HG03135 (cell line): Measurements from ENCODE around the gene SOST.
"Not testable (repeated sequence)": the region's sequence is repeated elsewhere in the genome, so short reads cannot be mapped to it uniquely, and the experiment has no call there.

Experiments used
- ATAC-seq: cut with Tn5 transposase; IDR thresholded peaks from one replicate; pipeline ENCODE4 v1.9.1; 2021; ENCODE audit warnings: mild to moderate bottlenecking, moderate library complexity; ENCODE audit not compliant: unreplicated experiment

The SOST gene

DNA sequence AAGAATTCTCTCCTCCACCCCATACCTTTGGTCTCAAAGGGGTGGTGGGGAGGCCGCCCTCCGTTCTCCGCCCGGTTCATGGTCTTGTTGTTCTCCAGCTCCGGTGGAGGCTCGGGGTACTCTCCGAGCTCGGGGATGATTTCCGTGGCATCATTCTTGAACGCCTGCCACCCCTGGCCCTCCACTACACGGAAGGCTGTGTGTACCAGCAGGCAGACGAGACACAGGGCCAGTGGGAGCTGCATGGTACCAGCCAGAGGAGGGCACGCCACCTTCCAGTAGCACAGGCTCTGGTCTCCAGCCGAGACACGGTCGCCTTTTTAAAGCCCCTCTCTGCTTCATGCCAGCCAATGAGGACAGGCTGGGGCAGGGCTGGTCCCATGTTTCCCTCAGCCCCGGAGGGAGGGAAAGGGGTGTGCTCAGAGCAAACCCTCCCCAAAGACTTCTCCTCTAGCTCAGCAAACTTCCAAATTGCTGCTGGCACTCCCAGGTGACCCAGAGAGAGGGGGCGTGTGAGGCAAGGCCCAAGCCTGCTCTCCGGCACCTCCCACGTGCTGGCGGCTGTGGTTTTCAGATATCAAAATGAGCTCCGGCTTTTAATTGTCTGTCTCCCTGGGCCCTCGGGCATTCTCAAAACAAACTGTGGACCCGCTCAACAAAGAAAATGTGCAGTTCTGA lies at the start of gene SOST:
TSS of gene SOST (minus strand) at position 295 of the 678 bp plus-strand sequence. CDS start at position 245, 50 bp downstream.
- ATAC-seq: no peak

DNA sequence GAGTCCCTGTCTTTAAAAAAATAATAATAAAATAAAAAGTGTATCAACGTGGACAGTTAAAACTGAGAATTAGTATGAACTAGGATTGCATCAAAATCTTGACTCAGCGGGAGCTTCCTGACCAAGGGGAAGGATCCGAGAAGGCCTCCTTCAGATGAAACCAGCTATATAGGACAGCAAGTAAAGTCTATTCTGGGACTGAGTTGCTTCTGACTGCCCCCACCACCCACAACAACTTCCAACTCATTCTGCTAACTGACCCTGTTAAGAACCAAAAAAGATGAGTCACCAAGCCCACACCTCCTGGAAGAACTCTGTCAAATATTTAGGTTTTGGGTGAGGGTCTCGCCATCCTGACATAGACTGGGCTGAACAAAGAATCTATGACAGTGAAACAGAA lies 49.5 kb upstream of the SOST start:
- ATAC-seq: no peak

DNA sequence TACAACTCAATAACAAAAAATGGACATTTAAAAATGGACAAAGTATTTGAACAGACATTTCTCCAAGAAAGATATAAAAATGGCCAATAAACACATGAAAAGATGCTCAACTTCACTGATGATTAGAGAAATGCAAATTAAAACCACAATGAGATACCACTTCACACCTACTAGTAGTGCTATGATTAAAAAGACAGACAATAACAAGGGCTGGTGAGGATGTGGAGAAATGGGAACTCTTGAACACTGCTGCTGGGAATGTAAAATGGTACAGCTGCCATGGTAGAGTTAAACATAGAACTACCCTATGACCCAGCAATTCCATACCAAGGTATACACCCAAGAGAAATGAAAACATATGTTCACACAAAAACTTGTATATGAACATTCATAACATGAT lies 46.5 kb upstream of the SOST start:
- ATAC-seq: no peak

DNA sequence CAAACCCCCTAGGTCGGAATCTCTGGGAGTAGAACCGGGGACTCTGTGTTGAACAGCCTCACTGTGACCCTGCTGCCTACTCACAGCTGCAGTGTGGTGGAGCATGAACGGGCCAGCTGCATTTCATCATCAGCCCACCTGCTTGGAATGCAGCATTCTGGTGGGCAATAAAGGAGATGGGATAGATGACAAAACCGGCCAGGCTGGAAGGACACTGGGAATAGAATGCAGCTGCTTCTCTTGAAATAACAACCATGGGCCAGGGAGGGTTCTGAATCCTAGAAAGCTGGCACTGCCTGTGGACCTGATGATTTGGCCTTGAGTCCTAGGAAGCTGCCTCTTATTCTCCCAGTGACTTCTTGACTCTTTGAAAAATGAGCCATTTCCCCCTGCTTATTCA lies 45.2 kb upstream of the SOST start:
- ATAC-seq: no peak

DNA sequence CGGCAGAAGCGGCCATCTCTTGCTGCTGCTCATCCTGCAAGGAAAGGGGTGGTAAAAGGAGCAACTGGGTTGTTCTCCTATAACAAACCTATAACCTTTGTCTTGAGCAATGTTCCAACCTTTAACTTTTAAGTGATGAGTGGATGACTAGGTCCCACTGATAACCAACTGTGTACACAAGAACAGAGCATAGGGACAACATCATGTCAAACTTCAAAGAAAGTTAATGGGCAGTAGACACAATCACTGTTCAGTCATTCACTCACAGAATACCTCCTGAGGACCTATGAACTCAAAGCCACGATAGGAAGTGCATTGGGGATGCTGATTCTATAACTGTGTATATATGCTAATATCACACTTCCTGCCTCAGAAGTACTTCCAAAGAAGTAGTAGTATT lies 43.3 kb upstream of the SOST start:
- no peak for ATAC-seq

DNA sequence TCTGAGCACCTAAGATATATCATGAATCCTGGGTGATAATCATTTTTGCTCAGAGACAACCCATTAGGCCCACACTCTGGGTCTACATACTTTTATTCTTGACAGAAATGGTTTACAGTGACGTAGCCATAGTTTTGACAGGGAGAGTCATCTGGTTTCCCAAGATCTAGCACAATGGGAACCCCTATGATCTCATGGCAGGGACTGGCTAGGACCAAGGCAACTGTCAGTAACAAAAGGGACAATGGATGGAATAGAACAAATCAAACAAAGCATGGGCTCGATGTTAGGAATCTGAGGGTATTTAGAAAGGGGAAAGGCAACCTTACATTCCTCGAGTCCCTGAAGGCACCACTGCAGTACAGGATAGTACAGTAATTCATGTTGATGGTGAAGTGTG lies 42.1 kb upstream of the SOST start:
- no peak for ATAC-seq

DNA sequence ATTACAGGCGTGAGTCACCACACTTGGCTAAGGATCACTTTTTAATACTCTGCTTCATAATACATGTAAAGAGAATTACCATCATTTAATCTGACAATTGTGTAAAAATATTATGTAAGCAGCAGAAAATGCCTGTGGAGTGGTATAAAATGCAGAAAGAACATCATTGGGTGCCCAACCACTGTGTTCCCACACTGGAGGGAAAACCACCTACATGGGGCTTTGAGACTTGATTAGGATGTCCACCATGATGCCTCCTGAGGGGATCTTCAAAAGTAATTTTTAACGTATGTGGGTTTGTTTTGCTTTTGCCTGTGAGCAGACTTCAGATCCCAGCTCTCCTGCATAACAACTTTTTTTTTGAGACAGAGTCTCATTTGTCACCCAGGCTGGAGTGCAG lies 40.5 kb upstream of the SOST start:
- ATAC-seq: no peak

DNA sequence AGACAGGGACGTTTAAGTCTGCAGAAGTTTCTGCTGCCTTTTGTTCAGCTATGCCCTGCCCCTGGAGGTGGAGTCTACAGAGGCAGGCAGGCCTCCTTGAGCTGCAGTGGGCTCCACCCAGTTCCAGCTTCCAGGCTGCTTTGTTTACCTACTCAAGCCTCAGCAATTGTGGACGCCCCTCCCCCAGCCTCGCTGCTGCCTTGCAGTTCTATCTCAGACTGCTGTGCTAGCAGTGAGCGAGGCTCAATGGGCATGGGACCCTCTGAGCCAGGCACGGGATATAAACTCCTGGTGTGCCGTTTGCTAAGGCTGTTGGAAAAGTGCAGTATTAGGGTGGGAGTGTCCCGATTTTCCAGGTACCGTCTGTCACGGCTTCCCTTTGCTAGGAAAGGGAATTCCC lies 39.4 kb upstream of the SOST start:
- not testable (repeated sequence) for ATAC-seq

DNA sequence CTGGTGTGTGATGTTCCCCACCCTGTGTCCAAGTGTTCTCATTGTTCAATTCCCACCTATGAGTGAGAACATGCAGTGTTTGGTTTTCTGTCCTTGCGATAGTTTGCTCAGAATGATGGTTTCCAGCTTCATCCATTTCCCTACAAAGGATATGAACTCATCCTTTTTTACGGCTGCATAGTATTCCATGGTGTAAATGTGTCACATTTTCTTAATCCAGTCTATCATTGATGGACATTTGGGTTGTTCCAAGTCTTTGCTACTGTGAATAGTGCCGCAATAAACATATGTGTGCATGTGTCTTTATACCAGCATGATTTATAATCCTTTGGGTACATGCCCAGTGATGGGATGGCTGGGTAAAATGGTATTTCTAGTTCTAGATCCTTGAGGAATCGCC lies 34.1 kb upstream of the SOST start:
- not testable (repeated sequence) for ATAC-seq

DNA sequence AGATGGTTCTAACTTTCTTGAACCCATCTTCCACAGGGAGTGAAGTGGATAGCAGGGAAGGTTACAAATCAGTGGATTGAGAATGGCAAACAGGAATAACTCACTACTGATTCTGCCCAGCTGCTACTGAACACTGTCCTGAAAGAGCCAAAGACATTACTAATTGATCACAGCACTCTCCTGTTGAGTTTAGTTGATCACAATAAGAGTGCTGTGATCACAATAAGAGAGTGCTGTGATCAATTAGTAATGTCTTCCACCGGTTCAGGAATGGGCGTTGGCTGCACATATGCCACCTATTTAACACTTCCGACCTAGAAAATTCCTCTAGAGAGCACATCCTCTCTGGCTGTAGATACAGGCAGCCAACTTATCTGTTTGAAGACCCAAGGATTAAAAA lies 33.0 kb upstream of the SOST start:
- no peak for ATAC-seq

DNA sequence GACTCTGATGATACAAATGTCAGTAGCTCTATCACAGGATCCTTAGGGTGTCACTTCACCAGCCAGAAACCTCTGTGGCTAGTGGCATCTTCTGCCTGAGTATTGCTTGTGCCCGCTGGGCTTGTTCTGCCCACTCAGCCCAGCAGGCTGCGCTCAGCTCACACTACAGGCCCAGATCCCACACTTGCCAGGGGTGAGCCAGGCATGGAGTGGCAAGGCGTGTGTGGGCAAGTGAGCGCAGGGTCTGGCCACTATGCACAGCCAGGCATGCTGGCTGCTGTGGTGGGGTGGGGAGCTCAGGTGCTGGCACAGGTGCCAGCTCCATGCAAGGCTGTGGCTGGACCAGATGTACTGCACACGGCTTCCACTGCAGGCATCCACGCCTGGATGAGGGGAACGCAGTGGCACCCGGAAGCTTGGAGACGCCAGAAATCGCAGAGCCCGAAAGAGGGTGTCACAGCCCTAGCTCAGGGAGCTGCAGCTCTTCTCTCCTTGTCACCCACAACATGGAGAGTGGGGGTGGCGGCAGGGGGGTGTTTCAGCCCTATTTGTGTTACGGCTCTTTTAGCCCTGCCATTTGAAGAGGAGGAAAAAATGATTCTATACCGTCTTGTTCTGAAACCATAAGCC lies 31.8 kb upstream of the SOST start:
- ATAC-seq: no peak

DNA sequence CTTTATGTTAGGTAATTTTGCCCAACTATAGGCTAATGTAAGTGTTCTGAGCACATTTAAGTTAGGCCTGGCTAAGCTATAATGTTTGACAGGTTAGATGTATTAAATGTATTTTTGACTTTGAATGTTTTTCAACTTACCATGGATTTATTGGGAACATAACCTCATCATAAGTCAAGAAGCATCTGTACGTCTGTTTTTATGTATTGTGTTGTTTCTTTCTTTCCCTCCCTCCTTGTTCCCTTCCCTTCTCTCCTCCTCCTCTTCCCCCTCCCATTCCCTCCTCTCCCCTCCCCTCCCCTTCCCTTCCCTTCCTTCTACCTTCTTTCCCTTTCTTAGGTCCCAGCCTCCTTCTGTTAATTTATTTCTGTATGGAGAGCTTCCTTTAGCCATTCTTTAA lies 30.9 kb upstream of the SOST start:
- no peak for ATAC-seq

DNA sequence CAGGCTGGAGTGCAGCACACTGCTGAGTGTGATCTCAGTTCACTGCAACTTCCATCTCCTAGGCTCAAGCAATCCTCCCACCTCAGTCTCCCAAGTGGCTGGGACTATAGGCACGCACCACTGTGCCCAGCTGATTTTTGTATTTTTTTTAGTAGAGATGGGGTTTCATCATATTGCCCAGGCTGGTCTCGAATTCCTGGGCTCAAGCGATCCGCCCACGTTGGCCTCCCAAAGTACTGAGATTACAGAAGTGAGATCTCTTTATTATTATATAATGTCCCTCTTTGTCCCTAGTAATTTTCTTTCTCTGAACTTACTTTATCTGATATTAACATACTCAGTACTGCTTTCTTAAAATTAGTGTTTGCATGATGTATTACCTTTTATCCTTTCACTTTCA lies 29.9 kb upstream of the SOST start:
- ATAC-seq: no peak

DNA sequence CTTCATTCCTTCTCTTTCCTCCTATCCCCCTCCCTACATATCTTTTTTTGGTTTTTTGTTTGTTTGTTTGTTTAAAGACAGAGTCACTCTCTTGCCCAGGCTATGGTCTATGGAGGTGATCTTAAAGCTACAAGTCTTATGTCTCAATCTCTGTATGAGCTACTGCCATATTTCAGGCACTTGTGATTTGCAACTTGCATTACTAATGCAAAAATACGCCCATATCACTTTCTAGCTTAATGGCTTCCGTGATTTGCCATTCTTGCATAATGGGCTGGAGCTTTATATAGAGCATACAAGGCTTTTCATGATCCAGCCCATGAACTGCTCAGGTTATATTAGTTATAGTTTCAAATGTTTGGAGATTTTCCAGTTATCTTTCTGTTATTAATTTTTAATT lies 29.1 kb upstream of the SOST start:
- no peak for ATAC-seq

DNA sequence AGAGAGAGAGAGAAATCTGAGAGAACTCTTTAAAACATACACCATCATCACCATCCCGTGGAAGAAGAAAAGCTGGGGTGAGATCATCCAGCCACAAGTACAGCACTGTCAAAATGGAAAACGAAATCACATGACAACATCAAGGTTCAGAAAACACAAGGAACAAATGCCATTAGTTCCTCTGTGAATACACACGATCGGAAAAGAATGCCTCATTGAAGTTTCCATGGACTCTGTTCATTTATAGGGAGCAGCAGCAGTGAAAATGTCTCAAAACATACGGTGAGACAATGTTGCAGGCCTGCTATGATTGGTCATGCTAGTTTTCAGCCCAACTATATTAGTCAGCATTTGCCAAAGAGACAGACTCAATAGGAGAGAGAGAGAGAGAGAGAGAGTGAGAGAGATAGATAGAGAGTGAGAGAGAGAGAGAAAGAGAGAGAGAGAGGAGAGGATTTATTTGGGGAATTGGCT lies 26.1 kb upstream of the SOST start:
- no peak for ATAC-seq

DNA sequence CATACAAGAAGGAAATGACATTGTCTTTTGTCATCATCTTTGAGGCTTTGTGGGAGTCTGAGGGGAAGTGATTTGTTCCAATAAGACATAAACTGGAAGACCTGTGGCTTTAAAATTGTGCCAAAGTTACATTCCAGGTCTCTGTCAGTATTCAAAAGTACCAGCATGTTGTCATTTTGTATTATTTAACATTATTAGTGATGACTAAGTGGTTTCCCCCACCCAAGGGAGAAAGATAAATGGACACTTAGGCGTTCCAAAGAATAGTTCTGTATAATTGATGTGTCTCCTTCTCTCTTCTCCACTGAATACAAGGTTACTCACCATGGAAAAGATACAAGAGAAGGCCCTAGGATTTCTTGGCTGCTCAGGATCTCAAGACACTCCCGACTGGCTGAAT lies 25.5 kb upstream of the SOST start:
- no peak for ATAC-seq

DNA sequence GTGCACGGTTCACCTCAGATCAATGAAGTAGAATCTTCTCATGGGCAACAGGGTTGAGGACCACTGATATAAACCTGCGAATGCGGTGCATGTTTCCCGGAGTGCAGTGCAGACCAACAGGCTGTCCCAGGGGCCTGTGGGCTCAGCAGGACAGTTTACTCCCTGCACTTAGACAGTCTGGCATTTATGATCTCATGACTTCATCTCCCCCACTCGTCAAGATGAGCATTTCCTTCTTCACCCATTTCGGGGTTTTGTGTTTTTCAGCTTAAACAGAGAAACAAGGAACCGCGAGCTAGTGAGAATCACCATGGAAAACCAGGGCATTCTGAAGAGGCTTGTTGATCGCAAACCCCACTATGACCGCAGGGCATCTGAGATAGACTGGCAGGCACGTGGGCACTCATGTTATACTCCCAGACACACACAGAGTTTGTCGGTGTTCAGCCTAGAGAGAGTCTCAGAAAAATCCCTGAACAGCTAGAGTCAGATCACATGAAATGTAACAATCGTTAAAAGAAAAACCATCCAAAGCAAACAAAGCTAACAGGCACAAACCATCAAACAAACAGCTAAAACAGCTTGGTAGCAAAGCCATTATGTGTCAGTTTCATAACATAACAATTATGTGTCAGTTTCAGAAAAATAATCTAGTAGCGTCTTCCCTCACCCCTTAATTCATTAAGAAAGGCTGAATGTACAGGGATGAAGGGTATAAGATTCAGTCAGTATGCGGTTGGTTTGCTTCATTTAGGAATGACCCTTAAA lies 24.5 kb upstream of the SOST start:
- no peak for ATAC-seq

DNA sequence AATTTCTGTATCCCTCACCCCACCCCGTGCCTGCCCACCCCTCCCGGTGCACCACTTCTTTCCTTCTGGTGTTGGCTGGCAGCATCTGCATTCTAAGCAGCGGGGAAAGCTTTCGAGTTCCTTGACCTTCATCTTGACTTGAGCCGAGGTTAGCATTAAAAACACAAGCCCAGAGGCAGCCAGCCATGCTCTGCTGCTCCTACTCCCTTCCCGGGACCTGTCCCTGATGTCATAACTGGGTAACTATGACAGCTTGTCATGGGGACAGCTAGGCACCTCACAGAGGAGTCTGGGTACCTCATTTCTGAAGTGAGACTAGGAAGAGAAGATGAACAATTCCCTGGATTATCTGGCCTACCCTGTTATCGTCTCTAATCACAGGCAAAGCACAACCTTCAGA lies 21.5 kb upstream of the SOST start, which contains the start of gene CFAP97D1:
TSS of gene CFAP97D1 (plus strand) at position 301 of the 400 bp plus-strand sequence. CDS start at position 329, 28 bp downstream.
- ATAC-seq: no peak

DNA sequence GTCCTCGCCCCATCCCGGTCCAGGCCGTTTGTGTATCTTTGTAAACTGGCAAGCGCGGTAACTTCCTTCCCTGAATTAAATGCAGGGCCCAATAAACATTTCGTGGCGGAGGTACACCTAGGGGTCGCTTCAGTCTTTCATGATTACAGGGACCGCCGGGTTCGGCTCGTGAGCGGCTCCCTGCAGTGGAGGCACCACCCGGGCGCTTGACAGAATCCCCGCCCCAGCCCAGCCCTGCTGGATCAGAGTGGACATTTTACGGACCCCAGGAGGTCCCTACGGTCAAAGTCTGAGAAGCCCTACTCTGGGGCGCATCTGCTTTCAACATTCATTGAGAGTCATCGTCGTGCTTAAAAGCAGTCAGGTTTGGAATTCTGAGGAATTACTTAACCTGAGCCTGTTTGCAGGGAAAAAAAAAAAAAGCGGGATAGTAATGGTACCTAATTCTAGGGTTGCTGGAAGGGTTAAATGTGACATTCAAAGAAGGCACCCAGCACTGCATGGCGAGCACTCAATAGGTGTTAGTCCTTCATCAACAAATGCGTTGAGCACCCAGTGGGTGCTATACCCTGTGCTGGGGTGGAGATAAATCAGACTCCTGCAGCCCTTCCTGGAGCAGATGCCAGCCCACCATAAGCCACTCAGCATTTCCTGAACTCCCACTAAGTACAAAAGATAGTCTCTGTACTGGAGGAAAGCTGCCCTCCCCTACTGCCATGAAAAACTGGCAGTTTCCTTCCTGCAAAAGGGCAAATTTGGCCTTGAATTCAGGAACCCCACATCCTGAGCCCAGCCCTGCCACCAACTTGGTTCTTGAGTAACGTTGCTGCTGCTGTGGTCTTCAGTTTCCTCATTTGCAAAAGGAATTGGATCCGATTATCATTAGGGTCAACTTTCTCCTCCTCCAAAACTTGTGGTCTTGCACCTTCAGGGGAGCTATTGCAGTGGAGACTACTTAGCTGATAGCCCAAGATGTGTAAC lies 20.8 kb upstream of the SOST start:
- peak; percentile 10 for ATAC-seq

DNA sequence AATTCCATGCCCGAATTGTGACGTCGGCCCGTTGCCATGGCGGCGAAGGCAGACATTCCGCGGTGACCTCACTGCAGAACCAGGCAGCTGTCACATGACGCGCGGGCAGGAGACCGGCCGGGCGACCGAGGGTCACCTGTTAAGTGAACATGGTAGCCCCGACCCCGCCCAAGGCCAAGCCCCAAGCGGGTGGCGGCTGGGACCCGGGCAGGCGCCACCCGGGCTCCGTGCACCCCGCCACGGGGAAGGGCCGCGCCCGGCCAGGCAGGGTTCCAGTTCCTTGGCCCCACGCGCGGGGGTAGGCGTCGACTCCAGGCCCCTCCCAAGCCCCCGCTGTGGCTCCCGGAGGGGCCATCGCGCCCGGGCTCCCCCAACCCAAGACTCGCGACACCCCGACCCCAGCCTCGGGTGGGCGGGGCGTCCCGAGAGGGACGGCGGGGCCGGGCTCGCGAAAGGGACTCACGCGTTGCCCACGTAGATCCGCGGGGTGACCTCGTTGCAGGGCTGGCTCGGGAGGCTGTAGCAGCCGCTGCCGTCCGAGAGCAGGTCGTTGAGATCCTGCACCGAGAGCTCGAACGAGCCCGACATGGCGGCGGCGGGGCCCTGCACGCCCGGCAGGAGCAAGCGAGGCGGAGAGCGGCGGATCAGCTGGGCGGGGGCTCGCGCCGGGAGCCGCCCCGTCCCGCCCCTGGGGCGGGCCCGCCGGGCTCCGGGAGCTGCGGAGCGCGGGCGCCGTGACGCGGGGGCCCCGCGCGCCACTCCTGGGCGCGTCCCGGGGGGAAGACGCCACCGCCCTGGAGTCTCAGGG lies 19.9 kb upstream of the SOST start, which contains the start of gene DUSP3:
TSS of gene DUSP3 (minus strand) at position 641 of the 808 bp plus-strand sequence. CDS start at position 588, 53 bp downstream.
- ATAC-seq: peak; percentile 77
